Testis (tissue), 3 donors: ENCODE results near the gene NFKB1. TPM values are rescaled to one million over a fixed set of nuclear protein-coding genes. Genes with fewer than 3 reads are reported as not detected.

Source experiments
- DNase-seq: peaks from one replicate; pipeline ENCODE4 v3.0.0-alpha.2; 2019
- H3K27ac ChIP-seq, 2 donors: fragments of 200-600 bp; sonication (generic); one replicate each; pipeline ENCODE4 v1.5.1; 2019
- H3K27me3 ChIP-seq: fragments of 200-600 bp; sonication (generic); one replicate; pipeline ENCODE4 v1.5.1; 2019
- H3K36me3 ChIP-seq: fragments of 200-600 bp; sonication (generic); one replicate; pipeline ENCODE4 v1.5.1; 2017; ENCODE audit warnings: low read depth; ENCODE audit errors: missing control alignments
- H3K4me1 ChIP-seq: fragments of 200-600 bp; sonication (generic); one replicate; pipeline ENCODE4 v1.5.1; 2019
- H3K4me3 ChIP-seq, 2 donors: fragments of 200-600 bp; sonication (generic); one replicate each; pipeline ENCODE4 v1.5.1; 2017 to 2019
- H3K9me3 ChIP-seq: fragments of 200-600 bp; sonication (generic); one replicate; pipeline ENCODE4 v1.5.1; 2017
- CTCF ChIP-seq, 3 experiments: fragments of 450-650 bp in 2 of 3; fragments of 200-600 bp in 1 of 3; sonication (generic) in 1 of 3; IDR thresholded peaks; one replicate each; pipeline ENCODE4 v1.5.1; 2016 to 2019; ENCODE audit warnings: antibody characterized with exemption in 3 of 3, mild to moderate bottlenecking in 2 of 3, moderate library complexity in 1 of 3
- POLR2A ChIP-seq: fragments of 450-650 bp; IDR thresholded peaks from one replicate; pipeline ENCODE4 v1.6.1; 2017; ENCODE audit warnings: antibody characterized with exemption, mild to moderate bottlenecking, moderate library complexity
- WGBS, 2 donors: methylation state at CpG; one replicate each; pipeline ENCODE4 v1.1.5; 2018; 5-methylcytosine and 5-hydroxymethylcytosine counted together
- intact Hi-C: fragments of 100-400 bp; cut with DNase I; formaldehyde crosslinking; loops from one replicate; pipeline ENCODE4 v1.15.1; 2023; ENCODE audit warnings: low total_unique reads
- polyA plus RNA-seq: library from polyadenylated mRNA; stranded (reverse); fragments of 350-450 nt; fragmentation: Illumina TruSeq; extraction: RNeasy Lipid Tissue Mini Kit (QIAGEN cat#74804); gene quantifications from one replicate; pipeline ENCODE4 v1.2.3, GENCODE V29; 2014; ENCODE audit warnings: low read depth, low replicate concordance; ENCODE audit not compliant: insufficient read depth
- total RNA-seq, 2 donors: library from RNA; depleted of rRNA; stranded (reverse); fragments of >200 nt; gene quantifications; one replicate each; pipeline ENCODE4 v1.2.3, GENCODE V29; 2016

NFKB1 gene
- total and polyA plus RNA-seq, 3 donors from 2014 or later = 22.2 to 27.4 (median 24.6) TPM

GRCh38 chr4:102534845-102535244 is 33.7 kb downstream of the NFKB1 start:
- WGBS, 2 donors = 88 to 93% methylated on average over 2 of the region's 2 CpGs
- H3K36me3 ChIP-seq = no peaks in the 10 kb centered on the region

GRCh38 chr4:102535398-102536082 is 34.4 kb downstream of the NFKB1 start:
- Histone ChIP-seq H3K36me3 (no peaks in the 10 kb centered on the region), H3K27me3 (no peaks in the 10 kb centered on the region), H3K4me1 (no peaks in the 10 kb centered on the region), H3K9me3 (no peaks in the 10 kb centered on the region), H3K4me3 (no peak overlapping the region), H3K27ac (no peak overlapping the region)
- intact Hi-C loops = no loop called here
- TF ChIP-seq CTCF (IDR thresholded peaks at IDR 0.05) = no peak
- TF ChIP-seq POLR2A = no peak
- 81 to 87% methylated on average over 4 of the region's 4 CpGs for WGBS, 2 donors
- no peak for DNase-seq

More at GRCh38 chr4:102534845-102535244, 33.7 kb downstream of the NFKB1 start:
- no peaks in the 10 kb centered on the region for H3K27me3 ChIP-seq
- no peak for TF ChIP-seq POLR2A
- no peak for TF ChIP-seq CTCF (IDR thresholded peaks at IDR 0.05)
- no peak overlapping the region for H3K4me3 ChIP-seq
- no peak overlapping the region for H3K27ac ChIP-seq
- intact Hi-C loops = no loop called here
- no peaks in the 10 kb centered on the region for H3K9me3 ChIP-seq
- H3K4me1 ChIP-seq = no peaks in the 10 kb centered on the region
- no peak for DNase-seq

- Histone ChIP-seq H3K27me3 (no peaks in the 10 kb centered on the region), H3K27ac (no peak overlapping the region), H3K4me3 (no peak overlapping the region), H3K9me3 (no peaks in the 10 kb centered on the region), H3K4me1 (no peaks in the 10 kb centered on the region), H3K36me3 (no peaks in the 10 kb centered on the region)
- intact Hi-C loops = no loop called here
- 89 to 90% methylated on average over 3 of the region's 3 CpGs for WGBS, 2 donors
- DNase-seq = no peak
- no peak for TF ChIP-seq POLR2A
- TF ChIP-seq CTCF (IDR thresholded peaks at IDR 0.05) = no peak
These were observed 35.6 kb downstream of the NFKB1 start for GRCh38 chr4:102536768-102537167.

- intact Hi-C loops = no loop called here
- Histone ChIP-seq H3K4me3 (no peak overlapping the region), H3K36me3 (no peaks in the 10 kb centered on the region), H3K27me3 (no peaks in the 10 kb centered on the region), H3K27ac (no peak overlapping the region), H3K4me1 (no peaks in the 10 kb centered on the region), H3K9me3 (no peaks in the 10 kb centered on the region)
- 65 to 74% methylated on average over 2 of the region's 2 CpGs for WGBS, 2 donors
- TF ChIP-seq POLR2A = no peak
- TF ChIP-seq CTCF (IDR thresholded peaks at IDR 0.05) = no peak
- DNase-seq = no peak
These were observed 36.1 kb downstream of the NFKB1 start for GRCh38 chr4:102537269-102537668.

GRCh38 chr4:102541697-102542096 is 40.5 kb downstream of the NFKB1 start:
- Histone ChIP-seq H3K9me3 (no peaks in the 10 kb centered on the region), H3K36me3 (no peaks in the 10 kb centered on the region), H3K27me3 (no peaks in the 10 kb centered on the region), H3K4me1 (no peaks in the 10 kb centered on the region), H3K4me3 (no peak overlapping the region), H3K27ac (no peak overlapping the region)
- intact Hi-C loops = no loop called here
- no peak for DNase-seq
- TF ChIP-seq POLR2A (no peak), CTCF (IDR thresholded peaks at IDR 0.05) (no peak)
- WGBS, 2 donors = 72 to 77% methylated on average over 4 of the region's 4 CpGs
